Small intestine (tissue), 7 donors: ENCODE measurements around the gene HAPLN3. TPM values are rescaled to one million over a fixed set of nuclear protein-coding genes. Genes with fewer than 3 reads are reported as not detected.

Experiments
- DNase-seq, 2 donors: peaks; one replicate each; pipeline versions ENCODE4 v3.0.0 to v3.0.0-alpha.2; 2013
- FAIRE-seq: peaks from 2 replicates; lab custom pipeline; 2012; peaks lifted over from hg19 to GRCh38; lab: Jason Lieb, UNC
- H3K27ac ChIP-seq, 3 donors: one replicate each; pipeline ENCODE4 v1.5.1; 2013; ENCODE audit warnings: low read length in 2 of 3, mild to moderate bottlenecking in 2 of 3, control low read depth in 1 of 3, inconsistent platforms in 1 of 3, low read depth in 1 of 3, moderate library complexity in 1 of 3
- H3K27me3 ChIP-seq, 3 donors: one replicate each; pipeline ENCODE4 v1.6.1; 2013; ENCODE audit warnings: low read length in 3 of 3, inconsistent platforms in 1 of 3; ENCODE audit not compliant: control insufficient read depth in 3 of 3, insufficient read depth in 3 of 3
- H3K36me3 ChIP-seq, 3 donors: one replicate each; pipeline ENCODE4 v1.6.1; 2013; ENCODE audit warnings: low read length in 3 of 3, inconsistent platforms in 1 of 3, low read depth in 1 of 3, mild to moderate bottlenecking in 1 of 3, moderate library complexity in 1 of 3; ENCODE audit not compliant: control insufficient read depth in 3 of 3, insufficient read depth in 2 of 3
- H3K4me1 ChIP-seq, 3 donors: one replicate each; pipeline ENCODE4 v1.6.1; 2013; ENCODE audit warnings: low read length in 2 of 3, inconsistent platforms in 1 of 3, low read depth in 1 of 3, mild to moderate bottlenecking in 1 of 3, moderate library complexity in 1 of 3; ENCODE audit not compliant: control insufficient read depth in 3 of 3, insufficient read depth in 2 of 3
- H3K4me3 ChIP-seq, 3 donors: one replicate each; pipeline ENCODE4 v1.5.1; 2013; ENCODE audit warnings: low read length in 3 of 3, control low read depth in 1 of 3, inconsistent platforms in 1 of 3, low read depth in 1 of 3, mild to moderate bottlenecking in 1 of 3, moderate library complexity in 1 of 3
- H3K9me3 ChIP-seq, 2 donors: one replicate each; pipeline ENCODE4 v1.6.1; 2013; ENCODE audit warnings: low read depth in 1 of 2, low read length in 1 of 2; ENCODE audit not compliant: control insufficient read depth in 2 of 2, insufficient read depth in 1 of 2
- WGBS, 3 donors: extraction: QIAGEN DNeasy Blood & Tissue Kit; methylation state at CpG; one replicate each; pipeline ENCODE4 v1.1.7; 2013; 5-methylcytosine and 5-hydroxymethylcytosine counted together
- polyA plus RNA-seq, 4 donors: library from polyadenylated mRNA; stranded (reverse) in 3 of 4; unstranded in 1 of 4; fragments of 200-250 nt in 3 of 4; fragments of 120-200 nt in 1 of 4; gene quantifications; one replicate each; pipeline versions ENCODE4 v1.2.1 to v1.2.3, GENCODE V29; 2013
- donor health status: healthy with polysubstance abuse.
- donor health status: control.
- donor health status: control.
- donor health status: Bipolar disorder and iron deficiency.
- donor health status: healthy.

The HAPLN3 gene
- polyA plus RNA-seq, 4 donors = 0.27 to 7.6 (median 1.5) TPM; not detected in 1

GRCh38 chr15:88915354-88915753 is 20.0 kb upstream of the HAPLN3 start:
- DNase-seq (no peak), FAIRE-seq (no peak)
- no peak overlapping the region for H3K4me3 ChIP-seq
- no peaks in the 10 kb centered on the region for H3K27me3 ChIP-seq
- no peaks in the 10 kb centered on the region for H3K36me3 ChIP-seq
- WGBS, 3 donors = 88 to 95% (median 90%) methylated on average over 10 of the region's 10 CpGs
- no peaks in the 10 kb centered on the region for H3K9me3 ChIP-seq
- H3K27ac ChIP-seq = no peak overlapping the region
- H3K4me1 ChIP-seq = peaks cover 0 to 4% (median 4%) of the 10 kb centered on the region in 3 donors

GRCh38 chr15:88913850-88914169 is 18.5 kb upstream of the HAPLN3 start:
- H3K4me1 ChIP-seq = peaks cover 0 to 4% (median 4%) of the 10 kb centered on the region in 3 donors
- peaks cover 0 to 12% (median 0%) of the 10 kb centered on the region in 3 donors for H3K36me3 ChIP-seq
- 65 to 75% (median 71%) methylated on average over 4 of the region's 4 CpGs for WGBS, 3 donors
- DNase-seq = no peak
- H3K9me3 ChIP-seq = no peaks in the 10 kb centered on the region
- no peak for FAIRE-seq
- no peaks in the 10 kb centered on the region for H3K27me3 ChIP-seq
- peak overlapping the region in 1 of 3 donors; percentile 51 for H3K4me3 ChIP-seq
- no peak overlapping the region for H3K27ac ChIP-seq

- WGBS, 3 donors = 1 to 2% (median 1%) methylated on average over 53 to 67 of the region's 67 CpGs
Observed at GRCh38 chr15:88913017-88913849, 17.9 kb upstream of the HAPLN3 start, which contains the start of gene MFGE8. MFGE8 (minus strand) TSS chr15:88913379; CDS start chr15:88913319, 60 bp downstream.

GRCh38 chr15:88912500-88912921 is 17.2 kb upstream of the HAPLN3 start:
- H3K9me3 ChIP-seq = no peaks in the 10 kb centered on the region
- FAIRE-seq = no peak
- peak overlapping the region; percentile 51 to 79 (median 68) for H3K4me3 ChIP-seq
- H3K27ac ChIP-seq = peak overlapping the region in 1 of 3 donors; percentile 71
- 17 to 25% (median 22%) methylated on average over 18 to 20 of the region's 20 CpGs for WGBS, 3 donors
- peaks cover 0 to 17% (median 0%) of the 10 kb centered on the region in 3 donors for H3K36me3 ChIP-seq
- no peaks in the 10 kb centered on the region for H3K27me3 ChIP-seq
- peak in 1 of 2 donors; percentile 45 for DNase-seq
- H3K4me1 ChIP-seq = peaks cover 0 to 4% (median 4%) of the 10 kb centered on the region in 3 donors

More at GRCh38 chr15:88913017-88913849, 17.9 kb upstream of the HAPLN3 start, which contains the start of gene MFGE8:
- Histone ChIP-seq H3K27ac (peak within 1 kb of the TSS in 1 of 3 donors; percentile 74), H3K27me3 (no peaks in the 10 kb centered on the region), H3K4me1 (peaks cover 0 to 4% (median 4%) of the 10 kb centered on the region in 3 donors), H3K9me3 (no peaks in the 10 kb centered on the region), H3K36me3 (peaks cover 0 to 12% (median 0%) of the 10 kb centered on the region in 3 donors), H3K4me3 (peak within 1 kb of the TSS; percentile 51 to 79 (median 68))
- FAIRE-seq = no peak
- peak; percentile 33 to 80 for DNase-seq

GRCh38 chr15:88911766-88912118 is 16.4 kb upstream of the HAPLN3 start:
- DNase-seq (peak in 1 of 2 donors; percentile 29), FAIRE-seq (no peak)
- Histone ChIP-seq H3K4me3 (no peak overlapping the region), H3K9me3 (no peaks in the 10 kb centered on the region), H3K36me3 (peaks cover 0 to 23% (median 0%) of the 10 kb centered on the region in 3 donors), H3K4me1 (peaks cover 0 to 4% (median 4%) of the 10 kb centered on the region in 3 donors), H3K27ac (no peak overlapping the region), H3K27me3 (no peaks in the 10 kb centered on the region)
- WGBS, 3 donors = 37 to 60% (median 50%) methylated on average over 5 of the region's 5 CpGs

GRCh38 chr15:88909956-88910831 is 14.8 kb upstream of the HAPLN3 start:
- Histone ChIP-seq H3K27ac (no peak overlapping the region), H3K27me3 (no peaks in the 10 kb centered on the region), H3K4me1 (peaks cover 0 to 6% (median 4%) of the 10 kb centered on the region in 3 donors), H3K9me3 (no peaks in the 10 kb centered on the region), H3K4me3 (no peak overlapping the region), H3K36me3 (peaks cover 0 to 34% (median 0%) of the 10 kb centered on the region in 3 donors)
- WGBS, 3 donors = 84 to 86% (median 85%) methylated on average over 12 of the region's 12 CpGs
- DNase-seq (no peak), FAIRE-seq (no peak)

- no peak for FAIRE-seq
- 83 to 87% (median 86%) methylated on average over 16 of the region's 16 CpGs for WGBS, 3 donors
- peak; percentile 24 to 46 for DNase-seq
- no peaks in the 10 kb centered on the region for H3K9me3 ChIP-seq
- no peaks in the 10 kb centered on the region for H3K27me3 ChIP-seq
- no peak overlapping the region for H3K27ac ChIP-seq
- no peak overlapping the region for H3K4me3 ChIP-seq
- H3K36me3 ChIP-seq = peaks cover 0 to 37% (median 0%) of the 10 kb centered on the region in 3 donors
- peaks cover 0 to 10% (median 4%) of the 10 kb centered on the region in 3 donors for H3K4me1 ChIP-seq
Observed at GRCh38 chr15:88908697-88909621, 13.6 kb upstream of the HAPLN3 start.
